Stimulated activated CD4-positive, alpha-beta T cell treated with anti-CD3 and anti-CD28 coated beads, Interleukin-4, amount 100 ng/mL, for 1 hour (primary cell): Measurements from ENCODE around the gene PLD1.
"Not testable (repeated sequence)": the region's sequence is repeated elsewhere in the genome, so short reads cannot be mapped to it uniquely, and the experiment has no call there.

Experiments
- DNase-seq: peaks from one replicate; pipeline ENCODE4 v3.0.0-alpha.2; 2020

The PLD1 gene

DNA sequence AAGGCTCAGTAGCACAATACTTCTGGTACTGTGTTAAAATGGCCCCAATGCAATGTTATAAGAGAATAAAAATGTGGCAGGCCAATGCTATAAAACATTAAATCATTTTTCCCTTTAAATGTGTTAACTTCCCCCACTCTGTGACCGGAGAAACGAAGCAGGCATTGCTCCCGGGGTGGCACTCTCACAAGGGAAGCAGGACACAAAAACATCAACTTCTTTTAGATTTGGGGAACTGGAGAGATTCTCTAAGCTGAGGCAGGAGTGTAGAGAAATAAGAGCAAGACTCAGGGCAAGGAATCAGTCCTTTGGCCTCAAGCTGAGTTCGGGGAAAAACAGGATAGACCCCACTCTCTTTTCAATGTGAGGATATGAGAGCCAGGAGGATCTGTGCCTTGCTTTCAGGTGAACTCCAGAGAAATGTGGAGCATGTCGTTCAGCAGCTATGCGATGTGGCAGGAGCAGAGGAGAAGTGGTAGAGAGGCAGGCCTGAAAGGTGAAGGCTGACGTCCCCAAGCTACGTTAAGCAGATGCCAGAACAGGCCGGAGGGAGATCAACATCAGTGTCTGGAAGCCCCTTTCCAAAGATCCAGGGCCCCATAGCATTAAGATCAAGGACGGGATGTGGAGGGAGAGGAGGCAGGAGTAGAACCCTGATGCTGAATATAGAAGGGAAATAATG, 160.2 kb downstream of the PLD1 start:
- DNase-seq: no peak

DNA sequence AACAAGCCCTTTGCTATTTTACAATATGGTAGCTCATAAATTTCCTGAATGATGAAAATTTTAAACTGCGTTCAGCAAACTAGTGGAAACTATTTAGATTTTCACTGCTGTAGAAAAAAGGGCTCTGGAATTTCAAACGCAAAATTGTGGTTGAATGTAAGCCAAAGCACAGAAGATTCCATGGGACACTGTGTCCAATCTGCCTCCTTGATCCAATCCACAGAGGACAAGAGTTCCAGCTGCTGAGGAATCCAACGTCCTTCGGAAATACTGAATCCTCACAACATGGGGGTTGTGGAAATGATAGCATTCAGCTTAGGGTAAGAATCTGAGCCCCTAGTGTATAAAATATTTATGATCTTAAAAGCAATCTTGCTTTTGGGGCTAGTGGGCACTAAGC, 161.0 kb downstream of the PLD1 start:
- no peak for DNase-seq

DNA sequence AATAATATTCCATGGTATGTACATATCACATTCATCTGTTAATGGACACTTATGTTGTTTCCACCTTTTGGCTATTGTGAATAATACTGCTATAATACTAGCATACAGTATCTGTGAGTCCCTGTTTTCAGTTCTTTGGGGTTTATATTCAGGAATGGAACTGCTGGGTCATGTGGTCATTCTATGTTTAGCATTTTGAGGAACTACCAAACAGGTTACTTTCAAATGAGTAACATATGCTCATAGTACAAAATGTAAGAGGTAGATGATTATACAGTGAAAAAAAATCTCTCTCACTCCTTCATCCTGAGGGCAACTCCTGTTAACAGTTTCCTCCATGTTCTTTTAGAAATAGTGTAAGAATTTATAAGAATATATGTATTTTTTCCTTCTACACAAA, 162.2 kb downstream of the PLD1 start:
- no peak for DNase-seq

DNA sequence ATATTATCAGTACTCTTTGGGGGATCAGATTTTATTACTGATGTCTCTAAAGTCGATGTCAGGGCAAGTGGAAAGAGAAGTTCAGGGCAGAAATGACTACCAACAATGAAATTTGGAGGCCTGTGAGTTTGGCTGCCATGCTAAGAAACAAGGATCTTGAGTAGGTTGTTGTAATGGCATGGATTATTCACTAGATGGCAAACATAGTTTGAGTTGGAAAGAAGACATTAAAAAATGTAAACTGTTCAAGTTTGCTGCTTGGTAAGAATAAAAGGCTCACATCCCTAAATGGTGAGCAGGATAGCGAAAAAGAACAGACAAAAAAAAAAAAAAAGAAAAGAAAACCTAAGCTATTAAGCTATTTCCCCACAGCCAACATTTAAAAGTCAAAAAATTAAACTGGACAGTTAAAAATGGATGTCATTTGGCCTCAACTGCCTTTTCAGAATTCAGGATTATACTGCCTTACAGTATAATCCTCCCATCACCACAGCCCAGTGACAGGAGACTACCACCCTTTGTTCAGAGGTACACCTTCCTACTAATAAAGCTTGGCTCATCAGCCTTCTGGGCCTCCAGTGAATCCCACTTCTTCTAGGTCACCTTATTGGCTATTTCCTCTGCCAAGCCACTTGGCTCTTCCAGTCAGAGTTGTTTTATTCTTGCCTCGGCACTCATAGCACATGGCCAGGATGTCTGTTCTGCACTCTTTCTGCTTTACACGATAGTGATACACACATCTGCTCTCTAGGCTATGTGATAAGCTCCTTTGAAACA, 163.7 kb downstream of the PLD1 start:
- DNase-seq: no peak

DNA sequence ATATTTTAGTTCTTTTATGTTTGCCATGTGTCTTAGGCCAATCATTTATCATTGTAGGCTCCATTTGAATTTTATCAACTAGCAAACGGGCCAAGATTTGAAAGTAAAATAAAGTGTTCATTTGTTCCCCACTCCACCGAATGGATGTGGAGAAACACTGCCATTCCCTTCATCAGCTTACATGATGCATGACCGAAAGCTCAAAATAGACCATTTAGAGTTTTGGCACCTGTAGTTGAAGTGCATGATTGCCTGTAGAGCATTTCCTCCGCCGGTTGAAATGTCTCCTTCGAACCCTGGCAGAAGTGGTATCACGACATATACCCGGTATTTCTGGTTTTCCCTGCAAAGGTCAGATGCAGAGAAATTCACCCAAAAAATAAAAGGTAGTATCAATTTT, 165.6 kb downstream of the PLD1 start:
- no peak for DNase-seq

DNA sequence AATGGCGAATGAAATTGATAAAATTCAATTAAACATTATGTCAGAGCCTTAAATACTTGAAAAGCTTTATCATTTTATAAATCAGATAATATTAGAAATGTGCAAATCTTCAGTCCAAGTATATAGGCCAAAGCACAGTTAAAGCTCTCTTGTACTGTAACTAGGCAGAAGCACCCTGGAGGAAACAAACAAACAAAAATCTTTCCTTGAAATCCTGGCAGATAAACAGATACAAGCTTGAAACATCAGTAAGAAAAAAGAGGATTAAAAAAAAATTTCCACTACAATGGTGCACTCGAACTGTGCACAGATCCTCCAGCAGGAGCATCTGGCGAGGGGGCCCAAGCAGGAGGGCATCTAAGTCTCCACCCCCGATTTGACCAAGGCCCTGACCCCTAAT, 166.6 kb downstream of the PLD1 start:
- DNase-seq: no peak

DNA sequence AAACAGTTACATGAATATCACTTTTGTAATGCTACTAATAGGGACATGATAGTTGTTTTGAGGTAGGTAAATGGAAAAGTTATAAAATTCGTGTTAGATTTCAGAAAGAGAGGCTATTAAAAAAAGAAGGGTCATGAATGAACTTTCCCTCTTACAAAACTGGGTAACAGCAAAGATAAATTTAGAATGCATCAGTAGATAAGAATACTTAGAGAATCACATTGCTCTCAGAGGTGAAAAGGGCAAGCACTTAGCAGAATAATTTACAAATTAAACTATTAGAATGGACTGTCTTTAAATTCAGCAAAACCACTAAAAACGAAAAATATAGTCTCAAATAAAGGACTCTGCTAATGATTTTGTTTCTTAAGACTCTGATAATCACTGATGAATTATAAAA, 167.2 kb downstream of the PLD1 start:
- DNase-seq: no peak

DNA sequence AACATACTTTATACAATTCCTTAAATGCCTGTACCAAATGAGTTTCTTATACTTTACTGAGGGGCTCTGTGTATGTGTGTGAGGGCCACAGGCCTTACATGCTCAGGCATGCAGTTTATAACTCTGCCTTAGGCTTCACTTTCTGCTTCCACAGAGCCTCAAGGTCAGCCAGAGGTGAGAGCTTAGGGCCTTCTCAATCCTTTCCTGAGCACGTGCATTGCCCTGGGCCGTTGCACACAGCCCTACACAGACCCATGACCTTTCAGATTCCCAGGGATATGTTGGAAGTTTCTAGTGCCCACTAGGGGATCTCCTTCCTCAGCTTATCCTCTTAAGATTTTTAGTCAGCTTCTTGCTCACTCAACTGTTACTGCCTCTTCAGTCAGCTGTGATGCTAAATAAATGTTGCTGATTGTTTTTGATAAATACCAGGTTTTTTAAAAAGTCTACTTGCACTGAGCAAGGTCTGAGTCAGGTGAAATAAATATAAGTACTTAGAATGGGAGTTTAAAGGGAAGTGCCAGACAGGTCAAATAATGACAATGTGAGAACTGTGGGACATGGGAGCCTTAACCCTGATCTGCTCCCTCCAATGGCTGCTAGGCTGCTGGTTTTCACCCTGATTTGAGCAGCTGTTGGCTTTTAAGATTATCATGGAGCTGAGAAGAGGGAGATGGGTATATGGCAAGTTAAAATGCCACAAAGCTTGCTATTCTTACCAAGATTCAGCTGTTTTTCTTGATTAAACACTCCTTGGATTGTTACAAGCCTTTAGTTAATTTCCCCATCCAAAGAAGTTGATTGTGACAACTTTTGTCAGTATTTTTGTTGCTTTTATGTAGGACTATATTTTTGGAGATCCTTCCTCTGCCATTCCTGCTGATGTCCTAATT, 169.5 kb downstream of the PLD1 start:
- DNase-seq: no peak

DNA sequence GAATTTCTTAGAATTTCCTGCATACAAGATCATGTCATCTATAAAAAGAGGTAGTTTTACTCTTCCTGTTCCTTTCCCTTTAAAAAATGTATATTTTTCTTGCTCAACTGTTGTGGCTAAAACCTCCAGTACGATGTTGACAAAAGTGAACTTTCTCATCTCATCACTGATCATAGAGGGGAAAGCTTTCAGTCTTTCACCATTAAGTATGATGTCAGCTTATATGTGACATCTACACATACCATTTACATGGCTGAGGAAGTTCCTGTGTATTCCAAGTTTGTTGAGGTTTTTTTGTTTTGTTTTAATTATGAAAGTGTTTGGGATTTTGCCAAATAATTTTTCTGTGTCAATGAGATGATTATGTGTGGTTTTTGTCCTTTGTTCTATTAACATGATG, 173.6 kb downstream of the PLD1 start:
- DNase-seq: no peak

DNA sequence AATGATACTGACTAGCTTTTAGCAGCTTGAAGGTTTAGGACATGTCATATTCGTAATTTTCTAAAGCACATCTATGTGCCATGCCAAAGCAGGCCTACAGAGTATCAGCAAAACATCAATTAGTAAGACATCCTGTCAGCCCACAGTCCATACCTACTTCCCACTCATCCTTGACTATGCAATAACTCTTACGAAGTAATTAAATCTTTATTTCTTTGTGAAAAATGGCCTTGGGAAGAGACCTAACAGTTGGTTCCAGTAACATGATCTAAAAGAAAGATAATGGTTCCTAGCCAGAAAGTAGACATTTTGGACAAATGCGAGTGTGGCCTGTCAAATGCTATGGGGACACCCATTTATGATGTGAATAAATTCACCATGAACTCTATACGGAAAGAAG, 177.5 kb downstream of the PLD1 start:
- DNase-seq: no peak

DNA sequence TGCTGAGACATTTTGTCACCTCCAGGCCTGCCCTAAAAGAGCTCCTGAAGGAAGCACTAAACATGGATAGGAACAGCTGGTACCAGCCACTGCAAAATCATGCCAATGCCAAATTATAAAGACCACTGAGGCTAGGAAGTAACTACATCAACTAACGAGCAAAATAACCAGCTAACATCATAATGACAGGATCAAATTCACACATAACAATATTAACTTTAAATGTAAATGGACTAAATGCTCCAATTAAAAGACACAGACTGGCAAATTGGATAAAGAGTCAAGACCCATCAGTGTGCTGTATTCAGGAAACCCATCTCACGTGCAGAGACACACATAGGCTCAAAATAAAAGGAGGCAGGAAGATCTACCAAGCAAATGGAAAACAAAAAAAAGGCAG, 183.5 kb downstream of the PLD1 start:
- DNase-seq: not testable (repeated sequence)

DNA sequence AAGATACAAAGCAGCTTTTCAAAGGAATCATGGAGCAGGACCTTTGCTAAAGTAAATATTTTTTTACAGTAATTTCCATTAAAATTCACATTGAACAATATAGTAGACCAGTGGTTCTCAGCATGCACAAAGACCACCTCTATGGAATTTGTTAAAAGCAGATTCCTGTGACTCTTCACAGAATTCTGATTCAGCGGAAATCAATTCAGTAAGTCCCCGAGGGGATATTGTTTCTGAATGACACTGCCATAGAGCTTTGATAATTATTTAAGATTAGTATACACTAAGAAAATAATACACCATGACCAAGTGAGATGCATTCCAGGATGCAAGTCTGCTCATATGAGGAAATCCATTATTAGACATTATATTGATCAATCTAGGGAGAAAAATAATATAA, 188.2 kb downstream of the PLD1 start:
- no peak for DNase-seq

DNA sequence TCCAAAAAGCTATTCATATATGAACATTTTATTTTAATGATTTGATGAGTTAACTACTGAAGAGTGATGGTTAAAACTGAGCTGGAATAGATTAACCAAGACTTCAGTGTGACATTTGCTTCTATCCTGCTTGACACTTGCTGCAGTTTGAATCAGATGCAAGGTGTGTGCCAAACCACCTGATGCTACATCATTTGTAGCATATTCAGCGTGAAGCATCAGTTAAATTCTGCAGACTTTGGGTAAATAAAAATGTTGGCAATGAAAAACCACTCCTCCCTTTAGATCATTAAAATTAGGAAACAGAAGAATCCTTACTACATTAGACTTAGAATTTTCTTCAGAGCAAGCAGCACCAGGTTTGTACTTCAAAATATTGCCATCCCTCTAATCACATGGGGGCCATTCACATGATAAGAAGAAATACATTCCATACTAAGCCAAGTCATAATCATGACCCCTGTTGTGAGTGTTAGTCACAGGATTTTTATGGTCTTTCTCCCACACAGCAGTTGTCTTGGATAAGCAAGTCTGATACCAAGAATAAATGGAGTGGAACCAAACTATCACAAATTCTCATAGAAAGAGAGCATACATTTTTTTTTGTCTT, 189.4 kb downstream of the PLD1 start:
- no peak for DNase-seq

DNA sequence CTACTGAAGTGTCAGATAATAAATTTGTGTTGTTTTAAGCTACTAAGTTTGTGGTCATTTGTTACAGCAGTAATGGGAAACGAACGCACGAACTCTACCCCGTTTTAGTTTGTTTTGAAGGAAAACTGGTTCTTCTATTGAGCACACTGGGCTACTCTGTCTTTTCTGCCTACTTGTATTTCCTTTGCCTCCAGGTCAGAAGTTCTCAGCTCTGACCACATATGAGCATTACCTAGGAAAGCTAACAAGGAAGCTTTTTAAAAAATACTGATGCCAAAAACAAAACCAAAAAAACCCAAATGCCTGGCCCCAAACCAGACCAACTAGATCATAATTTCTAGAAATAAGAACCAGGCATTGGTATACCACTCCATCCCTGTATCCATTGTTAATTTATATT, 193.5 kb downstream of the PLD1 start:
- no peak for DNase-seq

DNA sequence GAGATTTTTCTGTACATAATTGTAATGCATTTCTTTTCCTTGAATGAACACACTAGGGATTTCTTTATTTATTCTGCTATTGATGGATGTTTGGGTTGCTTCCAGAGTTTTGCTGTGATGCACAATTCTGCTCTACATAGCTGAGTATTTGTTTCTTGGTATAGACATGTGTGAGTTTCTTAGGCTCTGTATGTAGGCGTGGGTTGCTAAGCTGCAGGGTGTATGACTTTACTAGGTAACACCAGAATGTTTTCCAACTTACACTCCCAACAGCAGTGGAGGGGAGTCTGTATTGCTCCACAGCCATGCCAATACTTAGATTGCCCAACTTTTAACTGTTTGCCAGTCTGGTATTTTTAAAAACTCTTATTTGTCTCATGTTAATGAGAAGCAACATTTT, 194.6 kb downstream of the PLD1 start:
- DNase-seq: no peak

DNA sequence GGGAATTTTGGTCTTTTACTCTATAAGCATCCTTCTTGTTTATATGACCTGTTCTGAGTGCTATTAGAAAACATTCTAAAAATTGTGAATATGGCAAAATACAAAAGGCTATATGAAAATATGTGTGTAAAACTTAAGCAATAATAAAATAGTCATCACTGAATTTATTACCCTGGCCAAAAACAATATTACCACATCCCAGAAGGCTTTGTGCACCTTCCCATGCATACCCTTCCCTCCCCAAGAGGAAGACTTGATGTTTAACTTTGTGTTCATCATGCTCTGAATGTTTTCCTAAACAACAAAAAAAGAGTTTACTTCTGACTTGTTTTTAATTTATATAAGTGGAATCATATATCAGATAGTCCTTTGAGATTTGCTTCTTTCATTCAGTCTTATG, 195.0 kb downstream of the PLD1 start:
- DNase-seq: no peak

DNA sequence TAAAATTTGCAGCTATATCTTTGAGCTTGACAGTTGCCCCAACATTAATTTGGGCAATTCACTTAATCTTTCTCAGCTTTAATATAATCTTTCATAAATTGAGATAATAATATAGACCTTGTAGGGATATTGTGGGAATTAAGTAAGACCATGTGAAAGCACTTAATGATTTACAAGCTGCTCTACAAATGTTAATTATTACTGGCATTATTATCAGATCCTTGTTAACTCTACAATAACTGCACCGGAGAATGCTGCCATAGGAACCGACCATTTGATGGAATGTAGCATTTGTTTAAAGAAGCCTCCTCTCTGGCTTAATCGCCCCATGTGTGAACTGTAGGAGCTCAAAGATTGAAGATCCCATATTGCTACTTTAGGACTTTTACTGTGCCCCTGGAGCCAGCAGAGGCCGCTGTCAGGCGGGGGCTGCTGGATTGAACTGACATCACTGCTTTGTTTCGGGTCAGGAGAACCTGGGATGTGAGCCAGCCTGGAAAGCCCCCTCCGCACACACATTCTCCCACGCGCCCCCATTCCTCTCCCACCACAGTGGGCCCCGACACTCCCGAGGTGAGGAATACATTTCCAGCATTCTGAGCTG, 195.9 kb downstream of the PLD1 start:
- DNase-seq: peak; percentile 13

DNA sequence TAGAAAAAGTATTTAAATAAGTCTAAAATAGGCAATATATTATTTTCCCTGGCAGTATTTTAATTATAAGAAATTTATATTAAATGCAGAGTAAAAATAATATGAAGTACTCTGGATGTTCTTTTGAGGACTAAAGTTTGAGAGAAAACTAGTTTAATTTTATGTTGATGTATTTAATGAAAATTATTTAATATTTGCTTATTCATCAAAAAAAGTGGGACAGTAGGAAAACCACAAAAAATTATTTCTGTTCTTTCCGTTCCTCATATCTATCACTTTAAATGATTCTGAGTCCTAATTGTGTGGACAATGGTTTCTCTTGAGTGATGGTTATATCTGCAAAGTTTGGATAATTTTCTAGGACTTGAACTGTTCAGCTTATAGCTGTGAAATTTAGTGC, 202.8 kb downstream of the PLD1 start:
- DNase-seq: no peak

DNA sequence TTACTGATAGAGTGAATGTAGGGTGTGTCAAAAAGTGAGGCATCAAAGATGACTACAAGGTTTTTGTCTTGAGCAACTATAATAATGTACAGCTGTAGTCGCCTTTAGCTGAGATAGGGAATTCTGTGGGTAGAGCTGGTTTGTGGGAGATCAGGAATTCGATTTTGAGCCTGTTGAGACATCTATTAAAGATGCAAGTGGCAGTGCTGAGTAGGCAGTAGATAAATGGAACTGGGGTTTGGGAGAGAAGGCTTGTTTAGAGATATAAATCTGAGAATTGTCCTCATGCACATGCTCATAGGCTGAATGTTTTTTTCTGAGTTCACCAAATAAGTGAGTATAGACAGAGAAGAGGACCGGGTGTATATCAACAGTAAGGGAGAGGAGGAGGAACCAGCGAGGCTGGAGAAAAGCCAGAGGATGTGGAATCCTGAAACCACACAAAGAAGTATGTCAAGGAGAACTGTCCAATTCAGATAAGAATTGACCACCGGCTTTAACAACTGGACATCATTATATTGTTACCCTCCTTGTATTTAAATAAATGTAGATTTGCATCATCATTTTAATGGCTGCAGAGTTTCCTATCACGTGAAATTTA, 204.0 kb downstream of the PLD1 start:
- no peak for DNase-seq

DNA sequence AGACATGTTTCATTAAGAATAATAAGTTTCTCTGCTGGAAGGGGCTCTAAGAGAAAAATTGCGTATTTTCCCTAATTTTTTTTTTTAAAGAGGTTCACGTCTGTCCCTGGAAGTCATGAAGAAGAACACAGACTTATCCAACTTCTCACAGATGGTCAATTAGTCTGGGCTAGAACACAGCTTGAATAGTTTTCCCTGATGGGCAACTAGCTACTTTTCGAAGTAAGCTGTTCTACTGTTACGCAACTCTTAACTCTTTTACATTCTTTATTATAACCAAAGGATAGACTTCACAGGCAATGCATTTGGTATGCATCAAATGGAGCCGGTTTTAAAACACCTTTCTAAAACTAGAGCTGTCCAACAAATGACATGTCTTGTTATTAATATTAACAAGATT, 205.9 kb downstream of the PLD1 start:
- DNase-seq: no peak

DNA sequence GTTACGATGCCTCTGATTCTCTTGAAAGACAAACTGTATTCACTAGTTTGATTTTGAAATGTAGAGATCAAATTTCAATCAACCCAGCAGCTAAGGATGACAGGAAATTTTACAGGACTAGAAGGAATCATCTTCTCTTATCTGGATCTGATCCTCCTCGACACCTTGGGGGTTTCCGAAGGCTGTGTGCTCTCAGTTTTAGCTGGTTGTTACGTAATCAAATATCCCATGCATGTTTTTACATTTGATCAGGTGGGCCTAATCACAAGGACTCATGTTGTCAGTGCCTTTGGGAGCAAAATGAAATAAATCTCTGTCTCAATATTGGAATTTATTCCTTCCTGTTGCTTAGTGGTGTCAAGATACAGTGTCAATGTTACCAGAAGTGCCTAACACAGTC, 208.2 kb downstream of the PLD1 start:
- no peak for DNase-seq

DNA sequence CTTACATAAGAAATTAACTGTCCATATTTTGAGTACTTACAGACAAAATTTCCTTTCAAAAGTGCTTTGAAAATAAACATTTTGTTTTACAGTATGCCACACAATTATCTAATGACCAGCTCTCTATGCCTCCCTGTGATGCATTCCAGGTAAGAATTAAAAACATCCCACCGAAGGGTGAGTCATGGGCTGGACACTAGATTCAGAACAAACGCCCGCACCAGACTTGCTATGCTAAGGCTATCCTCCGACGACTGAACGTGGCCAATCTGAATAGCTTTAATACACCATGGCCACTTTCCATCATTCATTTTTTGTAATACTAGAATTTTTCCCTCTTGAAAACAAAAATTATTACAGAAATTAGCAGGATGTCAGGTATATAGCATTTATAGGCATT, 210.3 kb downstream of the PLD1 start:
- no peak for DNase-seq

DNA sequence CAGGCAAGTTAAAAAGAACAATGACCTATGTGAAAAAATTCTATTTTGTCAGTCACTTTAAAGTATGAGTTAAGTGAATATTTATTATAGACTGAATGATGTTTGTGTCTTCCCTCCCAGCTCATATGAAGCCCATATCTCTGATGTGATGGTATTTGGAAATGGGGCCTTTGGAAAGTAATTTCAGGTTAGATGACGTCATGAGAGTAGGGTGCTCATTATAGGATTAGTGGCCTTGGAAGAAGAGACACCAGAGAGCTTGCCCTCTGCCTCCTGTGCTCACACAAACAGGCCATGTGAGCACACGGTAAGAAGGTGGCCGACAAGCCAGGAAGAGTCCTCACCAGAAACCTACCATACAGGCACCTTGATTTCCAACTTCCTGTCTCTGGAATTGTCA, 211.3 kb downstream of the PLD1 start:
- DNase-seq: no peak
